ENCODE measurements around the gene LZTS2.

The LZTS2 gene

DNA sequence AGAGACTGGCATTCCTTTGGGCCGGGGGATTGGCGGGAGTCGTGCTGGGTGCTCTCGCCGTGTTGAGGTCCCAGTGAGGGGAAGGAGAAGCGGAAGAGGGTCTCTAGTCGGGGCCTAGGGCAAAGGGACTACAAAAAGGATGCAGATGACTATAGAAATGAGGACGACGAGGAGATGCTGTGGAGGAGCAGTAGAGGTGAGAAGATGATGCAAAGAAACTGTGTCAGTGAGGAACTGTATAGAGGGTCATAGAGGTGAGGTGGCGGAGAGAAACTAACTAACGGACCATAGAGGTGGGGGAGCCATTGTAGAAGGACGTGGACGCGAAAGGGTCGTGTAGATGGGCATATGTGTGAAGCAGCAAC lies 11.9 kb upstream of the LZTS2 start:
- POLR2A ChIA-PET = interaction anchor here (0.7 to 1.5 kb wide), 3 partner anchors 10 to 74 kb away, joined by 3 to 6 read pairs (median 6); partner anchors contain the start of gene SLF2
- Histone ChIP-seq H3K27ac (ENCODE audit: extremely low read depth, low read depth, low read length) (peak overlapping the region; percentile 82; the same call in 1 of the 2 replicates), H3K9me3 (ENCODE audit: control insufficient read depth, insufficient read depth, low read depth, low read length) (no peaks in the 10 kb centered on the region), H3K4me1 (ENCODE audit: control insufficient read depth, insufficient read depth, low read length) (peaks cover 6% of the 10 kb centered on the region), H3K4me3 (ENCODE audit: low read depth, low read length) (peak overlapping the region; percentile 95), H3K36me3 (ENCODE audit: control insufficient read depth in 2 of 2, insufficient read depth in 1 of 2, low read length in 2 of 2) (peaks cover 17 to 68% of the 10 kb centered on the region in 2 experiments)
- CTCF ChIA-PET = interaction anchor here (6.4 to 16.6 kb wide), 2 partner anchors 10 to 29 kb away, joined by 49 to 274 read pairs; partner anchors contain the start of gene LZTS2
- TF ChIP-seq SALL2 (tag by site-specific recombination; IDR thresholded peaks at IDR 0.05; ENCODE audit: borderline replicate concordance) (no peak), SETDB1 (IDR thresholded peaks at IDR 0.05; ENCODE audit: insufficient read length, low read length) (no peak), ZNF514 (tag by site-specific recombination; IDR thresholded peaks at IDR 0.05) (no peak), ZNF623 (tag by site-specific recombination; IDR thresholded peaks at IDR 0.05) (no peak), ZNF24 (tag by site-specific recombination; IDR thresholded peaks at IDR 0.05) (no peak), ZNF776 (tag by site-specific recombination; IDR thresholded peaks at IDR 0.05; ENCODE audit: borderline replicate concordance) (no peak), ZNF366 (tag by site-specific recombination; conservative IDR thresholded peaks at IDR 0.05) (no peak), ZNF843 (tag by site-specific recombination; IDR thresholded peaks at IDR 0.05) (no peak), ZNF791 (tag by site-specific recombination; IDR thresholded peaks at IDR 0.05) (no peak), ZNF624 (tag by site-specific recombination; IDR thresholded peaks at IDR 0.05) (no peak), HOXD13 (CRISPR knock-in tag; IDR thresholded peaks at IDR 0.05; ENCODE audit: borderline replicate concordance) (no peak), ZNF394 (tag by site-specific recombination; IDR thresholded peaks at IDR 0.05; ENCODE audit: borderline replicate concordance) (peak; percentile 42), KLF8 (tag by site-specific recombination; IDR thresholded peaks at IDR 0.05) (no peak), TRIM28 (IDR thresholded peaks at IDR 0.05; ENCODE audit: borderline replicate concordance, low read length) (no peak), ZNF391 (tag by site-specific recombination; IDR thresholded peaks at IDR 0.05; ENCODE audit: borderline replicate concordance, low read depth) (0 out of 2 replicates have a peak, but pooled peaks have one; percentile 81), ZNF155 (tag by site-specific recombination; IDR thresholded peaks at IDR 0.05) (no peak), PRDM1 (tag by site-specific recombination; IDR thresholded peaks at IDR 0.05) (no peak), SCRT2 (tag by site-specific recombination; IDR thresholded peaks at IDR 0.05) (no peak), ZNF311 (tag by site-specific recombination; IDR thresholded peaks at IDR 0.05; ENCODE audit: borderline replicate concordance) (no peak), ZNF214 (tag by site-specific recombination; IDR thresholded peaks at IDR 0.05; ENCODE audit: borderline replicate concordance) (no peak), ZNF548 (tag by site-specific recombination; IDR thresholded peaks at IDR 0.05) (no peak), ZNF555 (tag by site-specific recombination; conservative IDR thresholded peaks at IDR 0.05) (no peak), ZNF664 (tag by site-specific recombination; IDR thresholded peaks at IDR 0.05) (no peak), YY1 (tag by site-specific recombination; IDR thresholded peaks at IDR 0.05) (no peak), ZNF350 (tag by site-specific recombination; IDR thresholded peaks at IDR 0.05) (no peak)
- TF ChIP-seq, protein P1, sequence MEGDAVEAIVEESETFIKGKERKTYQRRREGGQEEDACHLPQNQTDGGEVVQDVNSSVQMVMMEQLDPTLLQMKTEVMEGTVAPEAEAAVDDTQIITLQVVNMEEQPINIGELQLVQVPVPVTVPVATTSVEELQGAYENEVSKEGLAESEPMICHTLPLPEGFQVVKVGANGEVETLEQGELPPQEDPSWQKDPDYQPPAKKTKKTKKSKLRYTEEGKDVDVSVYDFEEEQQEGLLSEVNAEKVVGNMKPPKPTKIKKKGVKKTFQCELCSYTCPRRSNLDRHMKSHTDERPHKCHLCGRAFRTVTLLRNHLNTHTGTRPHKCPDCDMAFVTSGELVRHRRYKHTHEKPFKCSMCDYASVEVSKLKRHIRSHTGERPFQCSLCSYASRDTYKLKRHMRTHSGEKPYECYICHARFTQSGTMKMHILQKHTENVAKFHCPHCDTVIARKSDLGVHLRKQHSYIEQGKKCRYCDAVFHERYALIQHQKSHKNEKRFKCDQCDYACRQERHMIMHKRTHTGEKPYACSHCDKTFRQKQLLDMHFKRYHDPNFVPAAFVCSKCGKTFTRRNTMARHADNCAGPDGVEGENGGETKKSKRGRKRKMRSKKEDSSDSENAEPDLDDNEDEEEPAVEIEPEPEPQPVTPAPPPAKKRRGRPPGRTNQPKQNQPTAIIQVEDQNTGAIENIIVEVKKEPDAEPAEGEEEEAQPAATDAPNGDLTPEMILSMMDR (tag by site-specific recombination; IDR thresholded peaks at IDR 0.05) = no peak
- TF ChIP-seq, protein P2, sequence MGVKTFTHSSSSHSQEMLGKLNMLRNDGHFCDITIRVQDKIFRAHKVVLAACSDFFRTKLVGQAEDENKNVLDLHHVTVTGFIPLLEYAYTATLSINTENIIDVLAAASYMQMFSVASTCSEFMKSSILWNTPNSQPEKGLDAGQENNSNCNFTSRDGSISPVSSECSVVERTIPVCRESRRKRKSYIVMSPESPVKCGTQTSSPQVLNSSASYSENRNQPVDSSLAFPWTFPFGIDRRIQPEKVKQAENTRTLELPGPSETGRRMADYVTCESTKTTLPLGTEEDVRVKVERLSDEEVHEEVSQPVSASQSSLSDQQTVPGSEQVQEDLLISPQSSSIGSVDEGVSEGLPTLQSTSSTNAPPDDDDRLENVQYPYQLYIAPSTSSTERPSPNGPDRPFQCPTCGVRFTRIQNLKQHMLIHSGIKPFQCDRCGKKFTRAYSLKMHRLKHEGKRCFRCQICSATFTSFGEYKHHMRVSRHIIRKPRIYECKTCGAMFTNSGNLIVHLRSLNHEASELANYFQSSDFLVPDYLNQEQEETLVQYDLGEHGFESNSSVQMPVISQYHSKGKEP (tag by site-specific recombination; IDR thresholded peaks at IDR 0.05) = no peak
- TF ChIP-seq, protein P3, sequence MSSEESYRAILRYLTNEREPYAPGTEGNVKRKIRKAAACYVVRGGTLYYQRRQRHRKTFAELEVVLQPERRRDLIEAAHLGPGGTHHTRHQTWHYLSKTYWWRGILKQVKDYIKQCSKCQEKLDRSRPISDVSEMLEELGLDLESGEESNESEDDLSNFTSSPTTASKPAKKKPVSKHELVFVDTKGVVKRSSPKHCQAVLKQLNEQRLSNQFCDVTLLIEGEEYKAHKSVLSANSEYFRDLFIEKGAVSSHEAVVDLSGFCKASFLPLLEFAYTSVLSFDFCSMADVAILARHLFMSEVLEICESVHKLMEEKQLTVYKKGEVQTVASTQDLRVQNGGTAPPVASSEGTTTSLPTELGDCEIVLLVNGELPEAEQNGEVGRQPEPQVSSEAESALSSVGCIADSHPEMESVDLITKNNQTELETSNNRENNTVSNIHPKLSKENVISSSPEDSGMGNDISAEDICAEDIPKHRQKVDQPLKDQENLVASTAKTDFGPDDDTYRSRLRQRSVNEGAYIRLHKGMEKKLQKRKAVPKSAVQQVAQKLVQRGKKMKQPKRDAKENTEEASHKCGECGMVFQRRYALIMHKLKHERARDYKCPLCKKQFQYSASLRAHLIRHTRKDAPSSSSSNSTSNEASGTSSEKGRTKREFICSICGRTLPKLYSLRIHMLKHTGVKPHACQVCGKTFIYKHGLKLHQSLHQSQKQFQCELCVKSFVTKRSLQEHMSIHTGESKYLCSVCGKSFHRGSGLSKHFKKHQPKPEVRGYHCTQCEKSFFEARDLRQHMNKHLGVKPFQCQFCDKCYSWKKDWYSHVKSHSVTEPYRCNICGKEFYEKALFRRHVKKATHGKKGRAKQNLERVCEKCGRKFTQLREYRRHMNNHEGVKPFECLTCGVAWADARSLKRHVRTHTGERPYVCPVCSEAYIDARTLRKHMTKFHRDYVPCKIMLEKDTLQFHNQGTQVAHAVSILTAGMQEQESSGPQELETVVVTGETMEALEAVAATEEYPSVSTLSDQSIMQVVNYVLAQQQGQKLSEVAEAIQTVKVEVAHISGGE (tag by site-specific recombination; conservative IDR thresholded peaks at IDR 0.05; ENCODE audit: low read depth) = peak; percentile 79
- TF ChIP-seq, protein P4, sequence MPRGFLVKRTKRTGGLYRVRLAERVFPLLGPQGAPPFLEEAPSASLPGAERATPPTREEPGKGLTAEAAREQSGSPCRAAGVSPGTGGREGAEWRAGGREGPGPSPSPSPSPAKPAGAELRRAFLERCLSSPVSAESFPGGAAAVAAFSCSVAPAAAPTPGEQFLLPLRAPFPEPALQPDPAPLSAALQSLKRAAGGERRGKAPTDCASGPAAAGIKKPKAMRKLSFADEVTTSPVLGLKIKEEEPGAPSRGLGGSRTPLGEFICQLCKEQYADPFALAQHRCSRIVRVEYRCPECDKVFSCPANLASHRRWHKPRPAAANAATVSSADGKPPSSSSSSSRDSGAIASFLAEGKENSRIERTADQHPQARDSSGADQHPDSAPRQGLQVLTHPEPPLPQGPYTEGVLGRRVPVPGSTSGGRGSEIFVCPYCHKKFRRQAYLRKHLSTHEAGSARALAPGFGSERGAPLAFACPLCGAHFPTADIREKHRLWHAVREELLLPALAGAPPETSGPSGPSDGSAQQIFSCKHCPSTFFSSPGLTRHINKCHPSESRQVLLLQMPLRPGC (tag by site-specific recombination; IDR thresholded peaks at IDR 0.05) = no peak
- TF ChIP-seq, protein P5, sequence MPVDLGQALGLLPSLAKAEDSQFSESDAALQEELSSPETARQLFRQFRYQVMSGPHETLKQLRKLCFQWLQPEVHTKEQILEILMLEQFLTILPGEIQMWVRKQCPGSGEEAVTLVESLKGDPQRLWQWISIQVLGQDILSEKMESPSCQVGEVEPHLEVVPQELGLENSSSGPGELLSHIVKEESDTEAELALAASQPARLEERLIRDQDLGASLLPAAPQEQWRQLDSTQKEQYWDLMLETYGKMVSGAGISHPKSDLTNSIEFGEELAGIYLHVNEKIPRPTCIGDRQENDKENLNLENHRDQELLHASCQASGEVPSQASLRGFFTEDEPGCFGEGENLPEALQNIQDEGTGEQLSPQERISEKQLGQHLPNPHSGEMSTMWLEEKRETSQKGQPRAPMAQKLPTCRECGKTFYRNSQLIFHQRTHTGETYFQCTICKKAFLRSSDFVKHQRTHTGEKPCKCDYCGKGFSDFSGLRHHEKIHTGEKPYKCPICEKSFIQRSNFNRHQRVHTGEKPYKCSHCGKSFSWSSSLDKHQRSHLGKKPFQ (tag by site-specific recombination; IDR thresholded peaks at IDR 0.05) = no peak
